ENCODE results near the gene ATN1.

The ATN1 gene

DNA sequence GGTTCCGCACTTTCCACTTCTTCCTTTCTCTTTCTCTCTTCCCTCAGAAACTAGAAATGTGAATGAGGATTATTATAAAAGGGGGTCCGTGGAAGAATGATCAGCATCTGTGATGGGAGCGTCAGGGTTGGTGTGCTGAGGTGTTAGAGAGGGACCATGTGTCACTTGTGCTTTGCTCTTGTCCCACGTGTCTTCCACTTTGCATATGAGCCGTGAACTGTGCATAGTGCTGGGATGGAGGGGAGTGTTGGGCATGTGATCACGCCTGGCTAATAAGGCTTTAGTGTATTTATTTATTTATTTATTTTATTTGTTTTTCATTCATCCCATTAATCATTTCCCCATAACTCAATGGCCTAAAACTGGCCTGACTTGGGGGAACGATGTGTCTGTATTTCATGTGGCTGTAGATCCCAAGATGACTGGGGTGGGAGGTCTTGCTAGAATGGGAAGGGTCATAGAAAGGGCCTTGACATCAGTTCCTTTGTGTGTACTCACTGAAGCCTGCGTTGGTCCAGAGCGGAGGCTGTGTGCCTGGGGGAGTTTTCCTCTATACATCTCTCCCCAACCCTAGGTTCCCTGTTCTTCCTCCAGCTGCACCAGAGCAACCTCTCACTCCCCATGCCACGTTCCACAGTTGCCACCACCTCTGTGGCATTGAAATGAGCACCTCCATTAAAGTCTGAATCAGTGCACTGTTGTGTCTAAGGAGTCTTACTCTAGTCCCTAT, 4.6 kb upstream of the ATN1 start:
- no peak overlapping the region for H3K27ac ChIP-seq

GRCh38 chr12:6923851-6924250, 3.9 kb upstream of the ATN1 start:
- DNase-seq (ENCODE audit: low read depth, low spot score), result no peak
- no peak overlapping the region for H3K27ac ChIP-seq

More for the DNA sequence above, 4.6 kb upstream of the ATN1 start:
- DNase-seq (ENCODE audit: low read depth, low spot score), result no peak

DNA sequence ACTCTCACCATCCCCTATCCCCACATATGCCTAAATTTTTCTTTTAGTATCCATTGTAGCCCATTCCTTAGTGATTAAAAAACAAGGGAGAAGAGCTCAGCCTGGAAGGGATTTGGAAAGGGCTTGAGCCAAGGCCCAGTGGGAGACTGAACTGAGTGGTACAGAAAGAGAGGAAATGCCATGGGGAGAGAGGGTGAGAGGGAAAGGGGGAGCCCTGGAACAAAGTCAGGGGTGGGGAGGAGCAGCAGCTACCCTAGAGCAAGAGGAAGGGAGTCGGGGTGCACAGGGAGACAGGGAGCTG, 2.6 kb upstream of the ATN1 start:
- no peak for DNase-seq (ENCODE audit: low read depth, low spot score)
- H3K27ac ChIP-seq, result peak overlapping the region; percentile 88

GRCh38 chr12:6925540-6926279, 2.0 kb upstream of the ATN1 start:
- H3K27ac ChIP-seq, result peak overlapping the region; percentile 88
- DNase-seq (ENCODE audit: low read depth, low spot score), result no peak

DNA sequence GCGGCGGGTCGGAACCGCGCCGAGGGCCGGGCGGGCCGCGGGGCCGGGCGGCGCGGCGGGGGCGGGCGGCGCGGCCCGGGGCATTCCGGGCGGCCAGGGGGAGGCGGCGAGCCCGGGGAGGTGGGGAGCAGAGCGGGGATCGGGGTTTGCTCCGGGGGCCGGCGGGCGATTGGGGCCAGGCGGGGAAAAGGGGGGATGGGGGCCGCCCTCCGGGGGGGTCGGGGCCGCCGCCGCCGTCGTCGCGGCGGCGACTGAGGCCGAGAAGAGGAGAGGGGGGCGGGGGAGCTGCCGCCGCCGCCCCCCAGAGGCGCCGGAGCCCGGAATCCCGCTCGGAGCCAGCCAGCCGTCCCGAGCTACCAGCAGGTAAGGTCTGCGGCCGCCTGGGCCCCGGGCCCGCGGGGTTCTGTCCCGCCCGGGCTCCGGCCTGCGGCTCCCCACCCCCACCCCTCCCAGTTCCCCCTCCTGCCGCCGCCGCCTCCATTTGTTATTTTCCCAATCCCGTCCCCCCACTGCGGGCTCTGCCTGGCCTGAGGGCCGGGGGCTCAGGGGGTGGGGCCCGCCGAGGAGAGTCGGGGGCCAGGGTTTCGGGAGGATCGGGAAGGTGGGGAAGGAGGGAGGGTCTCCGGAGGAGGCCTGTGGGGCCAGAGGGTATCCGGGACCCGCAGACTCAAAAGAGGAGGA, 403 bp downstream of the ATN1 start:
- H3K27ac ChIP-seq, result peak overlapping the region; percentile 88
- no peak for DNase-seq (ENCODE audit: low read depth, low spot score)

- DNase-seq (ENCODE audit: low read depth, low spot score), result no peak
- peak overlapping the region; percentile 88 for H3K27ac ChIP-seq
Observed at GRCh38 chr12:6928703-6929407, 1.1 kb downstream of the ATN1 start.

DNA sequence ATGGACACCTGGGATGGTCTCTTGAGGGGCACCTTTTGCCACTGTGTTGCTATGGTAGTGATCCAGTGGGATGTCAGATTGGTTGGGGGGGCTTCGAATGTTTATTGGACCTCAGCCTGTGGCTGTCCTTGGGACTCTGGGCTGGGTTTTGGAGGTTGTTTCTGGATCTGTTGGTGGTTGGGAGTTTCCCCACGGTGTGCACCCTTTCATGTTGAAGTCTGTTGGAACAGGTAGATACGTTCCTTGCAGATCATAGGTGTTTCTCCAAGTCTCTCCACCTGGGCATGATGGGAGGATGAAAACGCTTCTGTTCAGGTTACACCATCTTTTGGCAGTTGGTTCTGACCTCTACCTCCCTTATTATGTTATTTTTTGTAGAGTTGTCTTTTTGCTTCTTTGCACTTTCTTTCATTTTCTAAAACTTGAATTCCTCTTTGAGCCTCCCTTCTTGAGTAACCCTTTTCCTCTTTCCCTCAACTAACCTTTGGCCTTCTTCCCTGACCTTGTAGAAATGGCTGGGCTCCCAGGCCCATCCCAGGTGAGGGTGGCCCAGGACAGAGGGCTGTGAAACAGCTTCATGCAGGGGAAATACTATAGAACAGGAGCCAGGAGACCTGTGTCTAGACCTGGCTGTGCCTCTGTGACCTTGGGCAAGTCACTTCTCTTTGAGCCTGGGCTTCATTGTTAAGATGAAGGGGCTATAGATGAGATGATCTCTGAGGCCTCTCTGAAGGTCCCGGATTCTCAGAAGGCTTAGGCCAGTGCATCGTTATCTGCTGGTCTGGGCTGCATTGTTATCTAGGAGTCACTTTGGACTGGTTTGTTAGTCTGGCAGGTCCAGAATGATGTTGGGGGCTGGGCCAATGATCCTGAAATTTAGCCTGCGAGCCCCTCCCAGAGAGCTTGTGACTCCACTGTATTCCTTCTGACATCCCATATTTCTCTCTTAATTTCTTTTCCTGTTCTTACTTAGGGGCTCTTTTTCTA, 2.0 kb downstream of the ATN1 start:
- no peak for DNase-seq (ENCODE audit: low read depth, low spot score)
- peak overlapping the region; percentile 88 for H3K27ac ChIP-seq

DNA sequence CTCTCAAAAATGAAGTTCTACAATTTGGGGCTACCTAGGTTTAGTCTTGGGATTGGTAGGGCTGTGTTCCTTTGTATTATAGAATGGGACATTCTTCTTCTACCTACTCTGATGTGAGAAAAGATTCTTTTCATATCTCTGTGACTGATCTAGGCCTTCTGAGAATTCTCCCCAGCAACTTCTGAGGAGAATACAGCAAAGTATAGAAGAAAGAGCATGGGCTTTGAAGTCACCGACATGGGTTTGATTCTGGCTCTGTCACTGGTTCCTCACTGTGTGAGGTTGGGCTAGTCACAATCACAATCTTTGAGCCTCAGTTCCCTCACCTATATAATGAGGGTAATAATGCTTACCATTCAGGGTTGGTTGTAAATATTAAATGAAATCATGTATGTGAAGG, 5.0 kb downstream of the ATN1 start:
- DNase-seq (ENCODE audit: low read depth, low spot score), result no peak
- no peak overlapping the region for H3K27ac ChIP-seq

DNA sequence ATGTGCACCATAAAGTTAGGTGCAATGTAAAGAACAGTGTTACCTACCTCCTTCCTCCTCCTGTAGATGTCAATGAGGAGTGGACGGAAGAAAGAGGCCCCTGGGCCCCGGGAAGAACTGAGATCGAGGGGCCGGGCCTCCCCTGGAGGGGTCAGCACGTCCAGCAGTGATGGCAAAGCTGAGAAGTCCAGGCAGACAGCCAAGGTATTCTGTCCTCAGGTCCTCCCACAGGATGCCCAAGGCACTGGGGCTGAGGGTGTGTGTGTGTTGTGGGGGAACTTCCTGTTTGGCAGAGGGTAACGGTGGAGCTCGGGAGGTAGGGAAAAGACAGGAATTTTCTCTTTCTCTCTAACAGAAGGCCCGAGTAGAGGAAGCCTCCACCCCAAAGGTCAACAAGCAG, 6.4 kb downstream of the ATN1 start:
- peak overlapping the region; percentile 25 for H3K27ac ChIP-seq
- no peak for DNase-seq (ENCODE audit: low read depth, low spot score)

- DNase-seq (ENCODE audit: low read depth, low spot score), result no peak
- H3K27ac ChIP-seq, result peak overlapping the region; percentile 25
Observed at GRCh38 chr12:6935371-6936193, 7.8 kb downstream of the ATN1 start.

DNA sequence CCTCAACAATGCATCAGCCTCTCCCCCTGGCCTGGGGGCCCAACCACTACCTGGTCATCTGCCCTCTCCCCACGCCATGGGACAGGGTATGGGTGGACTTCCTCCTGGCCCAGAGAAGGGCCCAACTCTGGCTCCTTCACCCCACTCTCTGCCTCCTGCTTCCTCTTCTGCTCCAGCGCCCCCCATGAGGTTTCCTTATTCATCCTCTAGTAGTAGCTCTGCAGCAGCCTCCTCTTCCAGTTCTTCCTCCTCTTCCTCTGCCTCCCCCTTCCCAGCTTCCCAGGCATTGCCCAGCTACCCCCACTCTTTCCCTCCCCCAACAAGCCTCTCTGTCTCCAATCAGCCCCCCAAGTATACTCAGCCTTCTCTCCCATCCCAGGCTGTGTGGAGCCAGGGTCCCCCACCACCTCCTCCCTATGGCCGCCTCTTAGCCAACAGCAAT, 8.5 kb downstream of the ATN1 start:
- no peak overlapping the region for H3K27ac ChIP-seq
- no peak for DNase-seq (ENCODE audit: low read depth, low spot score)

DNA sequence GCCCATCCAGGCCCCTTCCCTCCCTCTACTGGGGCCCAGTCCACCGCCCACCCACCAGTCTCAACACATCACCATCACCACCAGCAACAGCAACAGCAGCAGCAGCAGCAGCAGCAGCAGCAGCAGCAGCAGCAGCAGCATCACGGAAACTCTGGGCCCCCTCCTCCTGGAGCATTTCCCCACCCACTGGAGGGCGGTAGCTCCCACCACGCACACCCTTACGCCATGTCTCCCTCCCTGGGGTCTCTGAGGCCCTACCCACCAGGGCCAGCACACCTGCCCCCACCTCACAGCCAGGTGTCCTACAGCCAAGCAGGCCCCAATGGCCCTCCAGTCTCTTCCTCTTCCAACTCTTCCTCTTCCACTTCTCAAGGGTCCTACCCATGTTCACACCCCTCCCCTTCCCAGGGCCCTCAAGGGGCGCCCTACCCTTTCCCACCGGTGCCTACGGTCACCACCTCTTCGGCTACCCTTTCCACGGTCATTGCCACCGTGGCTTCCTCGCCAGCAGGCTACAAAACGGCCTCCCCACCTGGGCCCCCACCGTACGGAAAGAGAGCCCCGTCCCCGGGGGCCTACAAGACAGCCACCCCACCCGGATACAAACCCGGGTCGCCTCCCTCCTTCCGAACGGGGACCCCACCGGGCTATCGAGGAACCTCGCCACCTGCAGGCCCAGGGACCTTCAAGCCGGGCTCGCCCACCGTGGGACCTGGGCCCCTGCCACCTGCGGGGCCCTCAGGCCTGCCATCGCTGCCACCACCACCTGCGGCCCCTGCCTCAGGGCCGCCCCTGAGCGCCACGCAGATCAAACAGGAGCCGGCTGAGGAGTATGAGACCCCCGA, 9.1 kb downstream of the ATN1 start:
- no peak for DNase-seq (ENCODE audit: low read depth, low spot score)
- peak overlapping the region; percentile 60 for H3K27ac ChIP-seq

GRCh38 chr12:6937481-6938352, 10.0 kb downstream of the ATN1 start:
- H3K27ac ChIP-seq, result peak overlapping the region; percentile 60
- DNase-seq (ENCODE audit: low read depth, low spot score), result peak; percentile 82

DNA sequence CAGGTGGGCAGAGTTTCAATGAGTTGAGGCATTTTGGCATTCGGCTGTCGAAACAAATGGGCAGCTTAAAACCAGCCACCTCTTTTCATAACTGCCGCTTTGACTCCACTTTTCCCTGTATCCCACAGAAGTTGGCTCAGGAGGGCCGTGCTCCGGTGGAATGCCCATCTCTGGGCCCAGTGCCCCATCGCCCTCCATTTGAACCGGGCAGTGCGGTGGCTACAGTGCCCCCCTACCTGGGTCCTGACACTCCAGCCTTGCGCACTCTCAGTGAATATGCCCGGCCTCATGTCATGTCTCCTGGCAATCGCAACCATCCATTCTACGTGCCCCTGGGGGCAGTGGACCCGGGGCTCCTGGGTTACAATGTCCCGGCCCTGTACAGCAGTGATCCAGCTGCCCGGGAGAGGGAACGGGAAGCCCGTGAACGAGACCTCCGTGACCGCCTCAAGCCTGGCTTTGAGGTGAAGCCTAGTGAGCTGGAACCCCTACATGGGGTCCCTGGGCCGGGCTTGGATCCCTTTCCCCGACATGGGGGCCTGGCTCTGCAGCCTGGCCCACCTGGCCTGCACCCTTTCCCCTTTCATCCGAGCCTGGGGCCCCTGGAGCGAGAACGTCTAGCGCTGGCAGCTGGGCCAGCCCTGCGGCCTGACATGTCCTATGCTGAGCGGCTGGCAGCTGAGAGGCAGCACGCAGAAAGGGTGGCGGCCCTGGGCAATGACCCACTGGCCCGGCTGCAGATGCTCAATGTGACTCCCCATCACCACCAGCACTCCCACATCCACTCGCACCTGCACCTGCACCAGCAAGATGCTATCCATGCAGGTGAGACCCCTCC, 10.8 kb downstream of the ATN1 start:
- no peak for DNase-seq (ENCODE audit: low read depth, low spot score)
- peak overlapping the region; percentile 60 for H3K27ac ChIP-seq

GRCh38 chr12:6939191-6939540, 11.4 kb downstream of the ATN1 start:
- no peak for DNase-seq (ENCODE audit: low read depth, low spot score)
- H3K27ac ChIP-seq, result no peak overlapping the region

- H3K27ac ChIP-seq, result no peak overlapping the region
Observed at GRCh38 chr12:6941267-6941666, 13.5 kb downstream of the ATN1 start.

More at GRCh38 chr12:6941267-6941666, 13.5 kb downstream of the ATN1 start:
- no peak for DNase-seq (ENCODE audit: low read depth, low spot score)

Measured in epithelial cell of prostate (primary cell).